ENCODE measurements around the gene HEATR3. TPM values are rescaled to one million over a fixed set of nuclear protein-coding genes. Genes with fewer than 3 reads are reported as not detected.
A peak's percentile ranks its signal among the peaks of the same experiment; 100 is the strongest.

Gene HEATR3
- total and polyA plus RNA-seq, 2 experiments from 2014 or later = 7.5 to 29.9 TPM

DNA sequence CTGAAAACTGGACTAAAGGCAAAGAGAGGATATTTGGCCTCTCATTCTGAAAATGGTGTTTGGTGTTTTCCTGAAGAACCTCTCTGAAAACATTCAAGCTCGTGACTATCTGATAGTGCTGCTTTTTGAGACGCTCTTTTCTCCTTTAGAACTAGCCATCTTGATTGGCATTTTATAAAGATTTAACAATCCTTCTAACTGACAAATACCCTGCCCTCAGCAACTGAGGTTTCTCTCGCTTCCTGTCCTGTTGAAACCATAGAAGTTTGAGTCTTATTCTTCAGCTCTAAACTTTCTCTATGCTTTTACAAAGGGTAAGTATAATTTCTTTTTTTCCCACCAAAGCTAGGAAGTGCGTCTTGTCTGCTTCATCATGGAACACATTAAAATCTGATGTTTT is 27.5 kb upstream of the HEATR3 start:
- H4K20me1 ChIP-seq (replicated peaks; ENCODE audit: insufficient read depth) = no peaks in the 10 kb centered on the region
- H3K27me3 Mint-ChIP-seq (ENCODE audit: insufficient read depth, low read depth, poor library complexity) = no peaks in the 10 kb centered on the region
- no peaks in the 10 kb centered on the region for H3F3A ChIP-seq (replicated peaks; ENCODE audit: low read depth)
- no peaks in the 10 kb centered on the region for H3K79me2 ChIP-seq (replicated peaks; ENCODE audit: insufficient read depth)
- H3K4me1 ChIP-seq (ENCODE audit: insufficient read depth) = peaks cover 5% of the 10 kb centered on the region; the same call in 1 of the 2 replicates
- H3K4me3 Mint-ChIP-seq = no peak overlapping the region
- peak overlapping the region; percentile 20; the same call in 1 of the 2 replicates for H3K27ac ChIP-seq (ENCODE audit: low read depth)
- no peak overlapping the region for H3K4me3 ChIP-seq
- no peak overlapping the region for H2AFZ ChIP-seq
- no peaks in the 10 kb centered on the region for H3K27me3 ChIP-seq (ENCODE audit: insufficient read depth)
- peaks cover 5% of the 10 kb centered on the region for H3K4me1 Mint-ChIP-seq
- H3K4me2 ChIP-seq = no peak overlapping the region
- H3K36me3 Mint-ChIP-seq (ENCODE audit: low read depth) = peaks cover 12% of the 10 kb centered on the region; the same call in 2 of the 3 replicates
- H3K36me3 ChIP-seq (ENCODE audit: insufficient read depth) = peaks cover 15% of the 10 kb centered on the region
- ATAC-seq (no peak), DNase-seq (ENCODE audit: low spot score) (no peak)
- TF ChIP-seq EZH2 (IDR thresholded peaks at IDR 0.05; ENCODE audit: low read depth, unreplicated experiment) (no peak), ZNF114 (CRISPR knock-in tag; IDR thresholded peaks at IDR 0.05) (no peak), NANOG (IDR thresholded peaks at IDR 0.05; ENCODE audit: borderline replicate concordance) (no peak)
- H3K9me2 ChIP-seq (ENCODE audit: insufficient read depth) = no peaks in the 10 kb centered on the region
- H3K27ac Mint-ChIP-seq = peak overlapping the region; percentile 1; the same call in 1 of the 2 replicates
- no peaks in the 10 kb centered on the region for H3K9me3 Mint-ChIP-seq

DNA sequence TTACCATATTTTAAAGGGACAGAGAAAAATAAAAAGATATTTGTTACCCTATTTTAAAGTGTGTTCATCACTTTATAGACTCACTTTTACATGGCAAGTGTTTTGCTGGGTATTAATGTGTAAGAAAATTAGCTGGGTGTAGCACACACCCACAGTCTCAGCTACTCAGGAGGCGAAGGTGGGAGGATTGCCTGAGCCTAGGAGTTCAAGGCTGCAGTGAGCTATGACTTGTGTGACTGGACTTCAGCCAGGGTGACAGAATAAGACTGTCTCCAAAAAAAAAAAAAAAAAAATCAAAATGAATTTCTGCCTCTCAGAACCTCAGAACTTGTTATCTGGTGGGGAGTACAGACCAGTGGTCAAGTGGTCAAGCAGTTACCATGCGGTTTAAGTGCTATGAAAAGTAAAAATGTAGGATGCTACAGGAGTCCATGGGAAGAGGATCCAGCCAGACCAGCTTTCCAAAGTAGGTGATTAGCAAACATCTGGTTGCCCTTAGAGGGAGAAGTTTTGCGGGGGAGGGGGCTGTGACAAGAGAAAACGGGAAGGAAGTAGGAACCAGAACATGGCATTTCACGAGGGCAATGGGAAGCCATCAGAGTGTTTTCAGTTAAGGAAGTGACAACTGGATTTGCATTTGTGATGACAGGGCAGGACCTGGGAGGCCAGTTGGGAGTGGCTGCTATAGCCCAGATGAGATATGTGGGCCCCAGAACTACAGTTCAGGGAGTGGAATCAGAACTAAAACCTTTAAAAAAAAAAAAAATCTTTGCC is 26.8 kb upstream of the HEATR3 start:
- H3K9me3 Mint-ChIP-seq = no peaks in the 10 kb centered on the region
- peak; percentile 46 for DNase-seq (ENCODE audit: low spot score)
- no peaks in the 10 kb centered on the region for H3K9me2 ChIP-seq (ENCODE audit: insufficient read depth)
- H3K27ac Mint-ChIP-seq = peak overlapping the region; percentile 28
- no peak overlapping the region for H3K4me2 ChIP-seq
- peaks cover 5% of the 10 kb centered on the region for H3K4me1 Mint-ChIP-seq
- ATAC-seq = peak; percentile 24; the same call in 1 of the 3 replicates
- H3K4me1 ChIP-seq (ENCODE audit: insufficient read depth) = peaks cover 5% of the 10 kb centered on the region; the same call in 1 of the 2 replicates
- H2AFZ ChIP-seq = no peak overlapping the region
- peaks cover 3% of the 10 kb centered on the region for H3K27me3 Mint-ChIP-seq (ENCODE audit: insufficient read depth, low read depth, poor library complexity)
- peaks cover 10% of the 10 kb centered on the region; the same call in 2 of the 3 replicates for H3K36me3 Mint-ChIP-seq (ENCODE audit: low read depth)
- H3K4me3 Mint-ChIP-seq = no peak overlapping the region
- H3F3A ChIP-seq (replicated peaks; ENCODE audit: low read depth) = no peaks in the 10 kb centered on the region
- peaks cover 15% of the 10 kb centered on the region for H3K36me3 ChIP-seq (ENCODE audit: insufficient read depth)
- H4K20me1 ChIP-seq (replicated peaks; ENCODE audit: insufficient read depth) = no peaks in the 10 kb centered on the region
- TF ChIP-seq EZH2phosphoT487 (IDR thresholded peaks at IDR 0.05; ENCODE audit: unreplicated experiment) (no peak), CREB1 (CRISPR knock-in tag; IDR thresholded peaks at IDR 0.05; ENCODE audit: low read depth) (no peak), JUNB (IDR thresholded peaks at IDR 0.05; ENCODE audit: unreplicated experiment) (no peak), ZNF114 (CRISPR knock-in tag; IDR thresholded peaks at IDR 0.05) (no peak), STAT1 (IDR thresholded peaks at IDR 0.05; ENCODE audit: unreplicated experiment) (no peak), EZH2 (IDR thresholded peaks at IDR 0.05; ENCODE audit: low read depth, unreplicated experiment) (no peak)
- TF ChIP-seq, protein P1, sequence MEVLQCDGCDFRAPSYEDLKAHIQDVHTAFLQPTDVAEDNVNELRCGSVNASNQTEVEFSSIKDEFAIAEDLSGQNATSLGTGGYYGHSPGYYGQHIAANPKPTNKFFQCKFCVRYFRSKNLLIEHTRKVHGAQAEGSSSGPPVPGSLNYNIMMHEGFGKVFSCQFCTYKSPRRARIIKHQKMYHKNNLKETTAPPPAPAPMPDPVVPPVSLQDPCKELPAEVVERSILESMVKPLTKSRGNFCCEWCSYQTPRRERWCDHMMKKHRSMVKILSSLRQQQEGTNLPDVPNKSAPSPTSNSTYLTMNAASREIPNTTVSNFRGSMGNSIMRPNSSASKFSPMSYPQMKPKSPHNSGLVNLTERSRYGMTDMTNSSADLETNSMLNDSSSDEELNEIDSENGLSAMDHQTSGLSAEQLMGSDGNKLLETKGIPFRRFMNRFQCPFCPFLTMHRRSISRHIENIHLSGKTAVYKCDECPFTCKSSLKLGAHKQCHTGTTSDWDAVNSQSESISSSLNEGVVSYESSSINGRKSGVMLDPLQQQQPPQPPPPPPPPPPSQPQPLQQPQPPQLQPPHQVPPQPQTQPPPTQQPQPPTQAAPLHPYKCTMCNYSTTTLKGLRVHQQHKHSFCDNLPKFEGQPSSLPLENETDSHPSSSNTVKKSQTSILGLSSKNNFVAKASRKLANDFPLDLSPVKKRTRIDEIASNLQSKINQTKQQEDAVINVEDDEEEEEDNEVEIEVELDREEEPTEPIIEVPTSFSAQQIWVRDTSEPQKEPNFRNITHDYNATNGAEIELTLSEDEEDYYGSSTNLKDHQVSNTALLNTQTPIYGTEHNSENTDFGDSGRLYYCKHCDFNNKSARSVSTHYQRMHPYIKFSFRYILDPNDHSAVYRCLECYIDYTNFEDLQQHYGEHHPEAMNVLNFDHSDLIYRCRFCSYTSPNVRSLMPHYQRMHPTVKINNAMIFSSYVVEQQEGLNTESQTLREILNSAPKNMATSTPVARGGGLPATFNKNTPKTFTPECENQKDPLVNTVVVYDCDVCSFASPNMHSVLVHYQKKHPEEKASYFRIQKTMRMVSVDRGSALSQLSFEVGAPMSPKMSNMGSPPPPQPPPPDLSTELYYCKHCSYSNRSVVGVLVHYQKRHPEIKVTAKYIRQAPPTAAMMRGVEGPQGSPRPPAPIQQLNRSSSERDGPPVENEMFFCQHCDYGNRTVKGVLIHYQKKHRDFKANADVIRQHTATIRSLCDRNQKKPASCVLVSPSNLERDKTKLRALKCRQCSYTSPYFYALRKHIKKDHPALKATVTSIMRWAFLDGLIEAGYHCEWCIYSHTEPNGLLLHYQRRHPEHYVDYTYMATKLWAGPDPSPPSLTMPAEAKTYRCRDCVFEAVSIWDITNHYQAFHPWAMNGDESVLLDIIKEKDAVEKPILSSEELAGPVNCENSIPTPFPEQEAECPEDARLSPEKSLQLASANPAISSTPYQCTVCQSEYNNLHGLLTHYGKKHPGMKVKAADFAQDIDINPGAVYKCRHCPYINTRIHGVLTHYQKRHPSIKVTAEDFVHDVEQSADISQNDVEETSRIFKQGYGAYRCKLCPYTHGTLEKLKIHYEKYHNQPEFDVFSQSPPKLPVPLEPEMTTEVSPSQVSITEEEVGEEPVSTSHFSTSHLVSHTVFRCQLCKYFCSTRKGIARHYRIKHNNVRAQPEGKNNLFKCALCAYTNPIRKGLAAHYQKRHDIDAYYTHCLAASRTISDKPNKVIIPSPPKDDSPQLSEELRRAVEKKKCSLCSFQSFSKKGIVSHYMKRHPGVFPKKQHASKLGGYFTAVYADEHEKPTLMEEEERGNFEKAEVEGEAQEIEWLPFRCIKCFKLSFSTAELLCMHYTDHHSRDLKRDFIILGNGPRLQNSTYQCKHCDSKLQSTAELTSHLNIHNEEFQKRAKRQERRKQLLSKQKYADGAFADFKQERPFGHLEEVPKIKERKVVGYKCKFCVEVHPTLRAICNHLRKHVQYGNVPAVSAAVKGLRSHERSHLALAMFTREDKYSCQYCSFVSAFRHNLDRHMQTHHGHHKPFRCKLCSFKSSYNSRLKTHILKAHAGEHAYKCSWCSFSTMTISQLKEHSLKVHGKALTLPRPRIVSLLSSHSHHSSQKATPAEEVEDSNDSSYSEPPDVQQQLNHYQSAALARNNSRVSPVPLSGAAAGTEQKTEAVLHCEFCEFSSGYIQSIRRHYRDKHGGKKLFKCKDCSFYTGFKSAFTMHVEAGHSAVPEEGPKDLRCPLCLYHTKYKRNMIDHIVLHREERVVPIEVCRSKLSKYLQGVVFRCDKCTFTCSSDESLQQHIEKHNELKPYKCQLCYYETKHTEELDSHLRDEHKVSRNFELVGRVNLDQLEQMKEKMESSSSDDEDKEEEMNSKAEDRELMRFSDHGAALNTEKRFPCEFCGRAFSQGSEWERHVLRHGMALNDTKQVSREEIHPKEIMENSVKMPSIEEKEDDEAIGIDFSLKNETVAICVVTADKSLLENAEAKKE (CRISPR knock-in tag; IDR thresholded peaks at IDR 0.05) = no peak
- TF ChIP-seq, protein P2, sequence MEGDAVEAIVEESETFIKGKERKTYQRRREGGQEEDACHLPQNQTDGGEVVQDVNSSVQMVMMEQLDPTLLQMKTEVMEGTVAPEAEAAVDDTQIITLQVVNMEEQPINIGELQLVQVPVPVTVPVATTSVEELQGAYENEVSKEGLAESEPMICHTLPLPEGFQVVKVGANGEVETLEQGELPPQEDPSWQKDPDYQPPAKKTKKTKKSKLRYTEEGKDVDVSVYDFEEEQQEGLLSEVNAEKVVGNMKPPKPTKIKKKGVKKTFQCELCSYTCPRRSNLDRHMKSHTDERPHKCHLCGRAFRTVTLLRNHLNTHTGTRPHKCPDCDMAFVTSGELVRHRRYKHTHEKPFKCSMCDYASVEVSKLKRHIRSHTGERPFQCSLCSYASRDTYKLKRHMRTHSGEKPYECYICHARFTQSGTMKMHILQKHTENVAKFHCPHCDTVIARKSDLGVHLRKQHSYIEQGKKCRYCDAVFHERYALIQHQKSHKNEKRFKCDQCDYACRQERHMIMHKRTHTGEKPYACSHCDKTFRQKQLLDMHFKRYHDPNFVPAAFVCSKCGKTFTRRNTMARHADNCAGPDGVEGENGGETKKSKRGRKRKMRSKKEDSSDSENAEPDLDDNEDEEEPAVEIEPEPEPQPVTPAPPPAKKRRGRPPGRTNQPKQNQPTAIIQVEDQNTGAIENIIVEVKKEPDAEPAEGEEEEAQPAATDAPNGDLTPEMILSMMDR (conservative IDR thresholded peaks at IDR 0.05; ENCODE audit: low read depth in 2 of 2) = no peak
- no peak overlapping the region for H3K4me3 ChIP-seq
- H3K79me2 ChIP-seq (replicated peaks; ENCODE audit: insufficient read depth) = no peaks in the 10 kb centered on the region
- no peaks in the 10 kb centered on the region for H3K27me3 ChIP-seq (ENCODE audit: insufficient read depth)
- H3K27ac ChIP-seq (ENCODE audit: low read depth) = peak overlapping the region; percentile 20; the same call in 1 of the 2 replicates
